ENCODE data around the gene ZNF490.

ZNF490 gene

GRCh38 chr19:12617646-12618045, 7.0 kb upstream of the ZNF490 start:
- no peak for TF ChIP-seq CTCF (IDR thresholded peaks at IDR 0.05)
- TF ChIP-seq ZFX (IDR thresholded peaks at IDR 0.05; ENCODE audit: borderline replicate concordance): no peak
- no peak overlapping the region for H3K27ac ChIP-seq

- TF ChIP-seq ZFX (IDR thresholded peaks at IDR 0.05; ENCODE audit: borderline replicate concordance): no peak
- no peak for TF ChIP-seq CTCF (IDR thresholded peaks at IDR 0.05)
- H3K27ac ChIP-seq: peak overlapping the region; percentile 81
Observed at GRCh38 chr19:12611361-12611699, 717 bp upstream of the ZNF490 start.

DNA sequence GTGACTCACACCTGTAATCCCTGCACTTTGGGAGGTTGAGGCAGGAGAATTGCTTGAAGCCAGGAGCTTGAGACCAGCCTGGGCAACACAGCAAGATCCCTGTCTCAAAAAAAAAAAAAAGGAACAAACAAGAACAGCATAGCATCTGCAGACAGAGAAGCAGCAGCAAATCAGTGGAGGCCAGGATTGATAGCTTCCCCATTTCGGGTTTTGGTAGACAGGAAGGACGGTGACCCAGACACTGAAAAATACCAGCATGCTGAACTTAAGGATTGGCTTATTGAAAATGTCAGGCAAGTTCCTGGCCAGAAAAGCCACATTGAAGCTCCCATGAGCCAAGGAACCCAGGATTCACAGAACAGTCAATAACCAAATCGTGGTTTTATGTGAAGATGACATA, 3.0 kb downstream of the ZNF490 start:
- no peak overlapping the region for H3K27ac ChIP-seq
- TF ChIP-seq ZFX (IDR thresholded peaks at IDR 0.05; ENCODE audit: borderline replicate concordance) (no peak), CTCF (IDR thresholded peaks at IDR 0.05) (no peak)

DNA sequence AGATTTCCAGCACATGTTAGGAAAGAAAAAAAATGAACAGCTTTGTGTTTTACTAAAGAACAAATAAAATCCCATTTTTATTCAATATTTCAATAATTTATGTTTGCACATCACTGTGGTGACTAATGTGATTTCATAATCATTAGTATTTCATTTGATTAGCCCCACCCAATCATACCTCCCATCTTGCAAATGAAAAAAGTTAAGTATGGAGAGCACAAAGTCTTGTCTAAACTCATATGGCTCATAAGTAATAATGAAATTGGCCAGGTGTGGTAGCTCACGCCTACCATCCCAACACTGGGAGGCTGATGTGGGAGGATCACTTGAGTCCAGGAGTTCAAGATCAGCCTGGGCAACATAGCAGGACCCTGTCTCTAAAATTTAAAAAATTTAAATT, 3.8 kb downstream of the ZNF490 start:
- H3K27ac ChIP-seq: no peak overlapping the region
- TF ChIP-seq ZFX (IDR thresholded peaks at IDR 0.05; ENCODE audit: borderline replicate concordance) (no peak), CTCF (IDR thresholded peaks at IDR 0.05) (no peak)

DNA sequence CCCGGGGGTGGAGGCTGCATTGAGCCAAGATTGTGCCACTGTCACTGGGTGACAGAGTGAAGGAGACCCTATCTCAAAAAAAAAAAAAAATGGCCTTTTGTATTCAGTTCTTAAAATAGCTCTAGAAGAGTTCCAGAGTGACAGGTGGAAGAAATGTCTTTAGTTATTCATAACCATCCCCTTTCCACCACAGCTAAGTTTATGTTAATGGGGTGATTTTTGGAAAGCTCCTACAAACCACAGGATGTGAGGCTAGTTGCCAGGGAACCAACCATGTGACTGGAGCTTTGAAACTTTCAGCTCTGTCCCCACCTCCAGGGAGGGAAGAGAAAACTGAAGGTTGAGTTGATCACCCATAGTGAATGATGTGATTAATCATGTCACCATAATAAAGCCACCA, 6.9 kb downstream of the ZNF490 start:
- no peak for TF ChIP-seq CTCF (IDR thresholded peaks at IDR 0.05)
- TF ChIP-seq ZFX (IDR thresholded peaks at IDR 0.05; ENCODE audit: borderline replicate concordance): no peak
- no peak overlapping the region for H3K27ac ChIP-seq

- TF ChIP-seq CTCF (IDR thresholded peaks at IDR 0.05): no peak
- TF ChIP-seq ZFX (IDR thresholded peaks at IDR 0.05; ENCODE audit: borderline replicate concordance): no peak
- H3K27ac ChIP-seq: no peak overlapping the region
Observed at GRCh38 chr19:12597594-12597993, 13.0 kb downstream of the ZNF490 start.

DNA sequence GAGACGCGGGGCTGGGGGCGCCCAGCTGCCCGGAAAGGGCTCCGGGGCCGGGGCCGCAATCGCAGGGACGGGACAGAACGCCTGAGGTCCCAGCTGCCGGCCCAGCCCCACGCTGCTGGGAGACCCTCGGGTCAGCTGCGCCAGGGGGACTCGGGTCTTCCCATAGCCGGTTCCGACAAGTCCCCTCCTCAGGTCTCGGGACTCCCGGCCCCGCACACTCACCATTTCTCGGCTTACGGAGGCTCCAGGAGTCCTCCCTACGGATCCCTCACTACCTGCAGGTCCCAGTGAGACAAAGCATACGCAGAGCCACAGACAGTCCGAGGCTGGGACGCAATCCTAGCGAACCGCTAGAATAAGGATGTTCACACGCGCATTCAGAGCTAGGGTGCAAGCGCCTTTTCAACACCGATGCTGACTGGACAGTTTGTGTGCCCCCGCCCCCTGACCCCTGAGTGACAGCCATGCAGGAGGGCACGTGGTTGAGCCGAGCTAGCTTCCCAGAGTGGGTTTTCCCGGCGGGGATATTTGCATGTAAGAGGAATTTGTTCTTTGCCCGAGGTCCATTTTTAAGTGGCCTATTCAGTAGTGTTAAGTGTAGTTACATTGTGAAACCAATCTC, 13.6 kb downstream of the ZNF490 start:
- TF ChIP-seq ZFX (IDR thresholded peaks at IDR 0.05; ENCODE audit: borderline replicate concordance) (no peak), CTCF (IDR thresholded peaks at IDR 0.05) (no peak)
- H3K27ac ChIP-seq: no peak overlapping the region
